GM12878 (cell line): Measurements from ENCODE around the gene MEOX1. TPM values are rescaled to one million over a fixed set of nuclear protein-coding genes. Genes with fewer than 3 reads are reported as not detected.
"Not testable (repeated sequence)": the region's sequence is repeated elsewhere in the genome, so short reads cannot be mapped to it uniquely, and the experiment has no call there.

Experiments used
- ATAC-seq: fragments of 200-7000 bp; cut with Tn5 transposase; 3 replicates; pipeline ENCODE4 v1.9.1; 2020; ENCODE audit warnings: mild to moderate bottlenecking, moderate library complexity
- BruUV-seq: library from RNA; stranded (reverse); fragments of 400-500 nt; replicated peaks from 2 replicates; lab custom pipeline; 2021; lab: Mats Ljungman, UMichigan
- CTCF ChIA-PET: fragments of 300-600 bp; sonication (Branson Sonifier 250); formaldehyde crosslinking; extraction: SDS; loops from one replicate; lab custom pipeline; 2021; ENCODE audit warnings: inconsistent platforms; lab: Yijun Ruan, JAX
- POLR2A ChIA-PET: fragments of 350-600 bp; formaldehyde crosslinking; extraction: SDS; loops from one replicate; lab custom pipeline; 2021; ENCODE audit warnings: inconsistent platforms; lab: Charles Lee
- RAD21 ChIA-PET: fragments of 300-600 bp; sonication (Branson Sonifier 250); formaldehyde crosslinking; loops from one replicate; lab custom pipeline; 2023; ENCODE audit warnings: antibody characterized with exemption; ENCODE audit not compliant: unreplicated experiment; lab: Charles Lee
- SMC1A ChIA-PET: fragments of 300-600 bp; sonication (Branson Sonifier 250); formaldehyde crosslinking; loops from one replicate; lab custom pipeline; 2023; ENCODE audit not compliant: unreplicated experiment, uncharacterized antibody; lab: Charles Lee
- DNase-seq: peaks from one replicate; pipeline ENCODE4 v3.0.0-alpha.2; 2011; ENCODE audit warnings: low read depth, low spot score
- FAIRE-seq: peaks from 3 replicates; lab custom pipeline; 2011; peaks lifted over from hg19 to GRCh38; lab: Jason Lieb, UNC
- H2AFZ ChIP-seq: 2 replicates; pipeline ENCODE4 v1.6.0; 2011; ENCODE audit warnings: low read depth, low read length, control low read depth; ENCODE audit not compliant: control insufficient read depth
- H3K27ac ChIP-seq: 2 replicates; pipeline ENCODE4 v1.5.1; 2011; ENCODE audit warnings: control low read depth; ENCODE audit not compliant: control insufficient read depth, insufficient read depth
- H3K27me3 ChIP-seq, 2 experiments: replicated peaks in 1 of 2; 2 replicates each; pipeline versions ENCODE4 v1.6.0 to v1.6.1; 2011; ENCODE audit warnings: low read length in 1 of 2; ENCODE audit not compliant: control insufficient read depth in 2 of 2, insufficient read depth in 2 of 2
- H3K36me3 ChIP-seq, 2 experiments: 2 replicates each; pipeline ENCODE4 v1.5.1; 2011; ENCODE audit warnings: low read length in 1 of 2; ENCODE audit not compliant: control insufficient read depth in 2 of 2, insufficient read depth in 2 of 2
- H3K4me1 ChIP-seq: 2 replicates; pipeline ENCODE4 v1.6.1; 2011; ENCODE audit warnings: mild to moderate bottlenecking, low read length, moderate library complexity, mixed read lengths; ENCODE audit not compliant: control insufficient read depth, insufficient read depth
- H3K4me2 ChIP-seq: 2 replicates; pipeline ENCODE4 v1.6.0; 2011; ENCODE audit warnings: control low read depth; ENCODE audit not compliant: control insufficient read depth, insufficient read depth
- H3K4me3 ChIP-seq: fragments of 200-600 bp; sonication (generic); 2 replicates; pipeline ENCODE4 v1.5.1; 2016
- H3K79me2 ChIP-seq: 2 replicates; pipeline ENCODE4 v1.6.0; 2011; ENCODE audit warnings: low read length; ENCODE audit not compliant: control insufficient read depth, insufficient read depth
- H3K9ac ChIP-seq: 2 replicates; pipeline ENCODE4 v1.8.0; 2011; ENCODE audit warnings: low read length, control low read depth, mixed read lengths; ENCODE audit not compliant: control insufficient read depth, insufficient read depth
- H3K9me3 ChIP-seq: replicated peaks from 3 replicates; pipeline ENCODE4 v1.5.1; 2011; ENCODE audit warnings: mild to moderate bottlenecking, low read length; ENCODE audit not compliant: control insufficient read depth, insufficient read depth
- H4K20me1 ChIP-seq: 2 replicates; pipeline ENCODE4 v1.6.0; 2011; ENCODE audit not compliant: control insufficient read depth, insufficient read depth
- ATF7 ChIP-seq: fragments of 450-650 bp; IDR thresholded peaks from 2 replicates; pipeline ENCODE4 v1.6.1; 2016; ENCODE audit warnings: low read depth, mild to moderate bottlenecking
- E2F4 ChIP-seq: IDR thresholded peaks from 2 replicates; pipeline ENCODE4 v1.6.1; 2012; ENCODE audit warnings: low read depth, low read length, improper control_type of control experiment
- EED ChIP-seq: sonication (generic); IDR thresholded peaks from 2 replicates; pipeline ENCODE4 v1.6.1; 2016; ENCODE audit warnings: antibody characterized with exemption, low read depth
- FOS ChIP-seq: IDR thresholded peaks from 3 replicates; pipeline ENCODE4 v1.6.1; 2011; ENCODE audit warnings: borderline replicate concordance; ENCODE audit not compliant: insufficient read length; ENCODE audit errors: extremely low read depth
- FOXM1 ChIP-seq: IDR thresholded peaks from 2 replicates; pipeline ENCODE4 v1.6.1; 2012; ENCODE audit warnings: low read depth, mild to moderate bottlenecking, inconsistent platforms, low read length, moderate library complexity
- LARP7 ChIP-seq: fragments of 450-650 bp; IDR thresholded peaks from 2 replicates; pipeline ENCODE4 v1.6.1; 2017; ENCODE audit warnings: mild to moderate bottlenecking
- MYC ChIP-seq: IDR thresholded peaks from 2 replicates; pipeline ENCODE4 v1.6.1; 2011; ENCODE audit warnings: mild to moderate bottlenecking, low read length, moderate library complexity, inconsistent platforms; ENCODE audit not compliant: insufficient read depth, insufficient replicate concordance, insufficient read length, severe bottlenecking
- PRDM15 ChIP-seq: fragments of 450-650 bp; formaldehyde crosslinking; IDR thresholded peaks from 2 replicates; pipeline ENCODE4 v1.4.0; 2020; ENCODE audit warnings: mild to moderate bottlenecking, moderate library complexity
- SMAD5 ChIP-seq: IDR thresholded peaks from 2 replicates; pipeline ENCODE4 v1.6.1; 2016; ENCODE audit warnings: antibody characterized with exemption, low read depth
- SREBF1 ChIP-seq: IDR thresholded peaks from 2 replicates; pipeline ENCODE4 v1.6.1; 2012; ENCODE audit warnings: mild to moderate bottlenecking, low read length
- STAT1 ChIP-seq: fragments of 450-650 bp; conservative IDR thresholded peaks from 2 replicates; pipeline ENCODE4 v1.6.1; 2014; ENCODE audit warnings: antibody characterized with exemption, mild to moderate bottlenecking
- SUPT20H ChIP-seq: IDR thresholded peaks from 2 replicates; pipeline ENCODE4 v1.6.1; 2011; ENCODE audit warnings: low read depth, mild to moderate bottlenecking, low read length, moderate library complexity, borderline replicate concordance; ENCODE audit not compliant: control insufficient read depth
- TCF3 ChIP-seq: IDR thresholded peaks from 2 replicates; pipeline ENCODE4 v1.6.1; 2012; ENCODE audit warnings: low read depth, mild to moderate bottlenecking, low read length, borderline replicate concordance; ENCODE audit not compliant: insufficient read depth
- TCF7 ChIP-seq: IDR thresholded peaks from 2 replicates; pipeline ENCODE4 v1.6.1; 2014; ENCODE audit warnings: antibody characterized with exemption, borderline replicate concordance
- ZBED1 ChIP-seq: IDR thresholded peaks from 2 replicates; pipeline ENCODE4 v1.6.1; 2016; ENCODE audit warnings: borderline replicate concordance
- ZNF622 ChIP-seq: fragments of 450-650 bp; IDR thresholded peaks from 2 replicates; pipeline ENCODE4 v1.6.1; 2017; ENCODE audit warnings: mild to moderate bottlenecking, inconsistent platforms
- ZZZ3 ChIP-seq: IDR thresholded peaks from 2 replicates; pipeline ENCODE4 v1.6.1; 2011; ENCODE audit warnings: low read depth; ENCODE audit not compliant: control insufficient read depth, insufficient read length
- WGBS: methylation state at CpG from one replicate; pipeline ENCODE4 v1.1.6; 2016; ENCODE audit warnings: low lambda C conversion rate; ENCODE audit not compliant: insufficient replicate concordance, insufficient coverage; ENCODE audit errors: missing lambda C conversion rate; 5-methylcytosine and 5-hydroxymethylcytosine counted together
- in situ Hi-C: fragments of 300-500 bp; cut with MboI; formaldehyde crosslinking; loops from 9 replicates; pipeline ENCODE4 v1.14.3; 2018; ENCODE audit warnings: mixed read lengths
- intact Hi-C: fragments of 100-400 bp; cut with micrococcal nuclease; formaldehyde crosslinking; loops from one replicate; pipeline ENCODE4 v1.14.2; 2022; ENCODE audit not compliant: unreplicated experiment
- polyA plus RNA-seq, 11 experiments: library from polyadenylated mRNA; depleted of rRNA in 4 of 11; unstranded in 6 of 11; stranded (reverse) in 5 of 11; fragments of >200 nt; fragmentation: Nextera tagmentation in 4 of 11; fragmentation: Illumina TruSeq in 1 of 11; extraction: Ambion mirVana in 4 of 11; extraction: Trizol in 1 of 11; gene quantifications; 1 replicate in 1 of 11; 2 replicates in 10 of 11; pipeline versions ENCODE4 v1.2.1 to v1.2.3, GENCODE V29; 2011 to 2016; ENCODE audit warnings: inconsistent platforms in 2 of 11, missing spikeins in 2 of 11, low read depth in 1 of 11
- total RNA-seq, 4 experiments: library from RNA; depleted of rRNA in 3 of 4; stranded (reverse); fragments of >200 nt in 3 of 4; fragmentation: Illumina TruSeq in 1 of 4; extraction: Trizol in 1 of 4; gene quantifications; 2 replicates each; pipeline versions ENCODE4 v1.2.1 to v1.2.3, GENCODE V29; 2013 to 2021

The MEOX1 gene
- total and polyA plus RNA-seq, 10 of the 15 experiments (the other 5 are each of a cell fraction or from before 2014, with no cell fraction given) = 0.19 to 9.4 (median 0.46) TPM

GRCh38 chr17:43603321-43603720 is 58.4 kb downstream of the MEOX1 start:
- Histone ChIP-seq H3K79me2 (no peaks in the 10 kb centered on the region), H4K20me1 (no peaks in the 10 kb centered on the region), H3K27ac (no peak overlapping the region), H3K9ac (no peak overlapping the region), H3K4me2 (no peak overlapping the region), H3K4me1 (no peaks in the 10 kb centered on the region), H3K36me3 (no peaks in the 10 kb centered on the region), H3K9me3 (no peaks in the 10 kb centered on the region; the same call in 2 of the 3 replicates), H3K4me3 (no peak overlapping the region), H2AFZ (no peak overlapping the region), H3K27me3 (no peaks in the 10 kb centered on the region)
- DNase-seq (no peak), FAIRE-seq (no peak), ATAC-seq (no peak)
- ChIA-PET RAD21 (no interaction called here), SMC1A (no interaction called here), CTCF (interaction anchor here (0.9 kb wide), 1 partner anchor 27 kb away, joined by 3 read pairs; no protein-coding TSS in a partner anchor), POLR2A (interaction anchor here (1.0 kb wide), 1 partner anchor 13 kb away, joined by 3 read pairs; no protein-coding TSS in a partner anchor)
- TF ChIP-seq SMAD5 (no peak), ZNF622 (no peak), E2F4 (no peak), MYC (no peak), FOS (no peak), EED (no peak), STAT1 (no peak), SREBF1 (no peak), TCF7 (no peak), SUPT20H (no peak), ZZZ3 (no peak), PRDM15 (CRISPR knock-in tag) (no peak), LARP7 (no peak), ATF7 (no peak), FOXM1 (no peak), TCF3 (no peak), ZBED1 (no peak)
- in situ Hi-C loops (no loop called here), intact Hi-C loops (no loop called here)
- BruUV-seq = no TSS peak
- 65% methylated on average over 1 of the region's 1 CpG for WGBS

GRCh38 chr17:43602556-43602955 is 59.2 kb downstream of the MEOX1 start:
- in situ Hi-C loops, intact Hi-C loops, SMC1A ChIA-PET, H3K79me2 ChIP-seq, FAIRE-seq, DNase-seq, CTCF ChIA-PET, BruUV-seq, H4K20me1 ChIP-seq, H3K27me3 ChIP-seq, RAD21 ChIA-PET, POLR2A ChIA-PET, H3K9ac ChIP-seq, H3K27ac ChIP-seq, H3K4me2 ChIP-seq, H3K9me3 ChIP-seq, H3K36me3 ChIP-seq, H3K4me1 ChIP-seq, ATAC-seq, H3K4me3 ChIP-seq, H2AFZ ChIP-seq: not testable (repeated sequence)
- WGBS = 75% methylated on average over 3 of the region's 4 CpGs
